22Rv1 (cell line): ENCODE data around the gene CFAP70.

Experiments used
- ZFX ChIP-seq: fragments of 450-650 bp; IDR thresholded peaks from 2 replicates; pipeline ENCODE4 v1.6.1; 2017; ENCODE audit warnings: antibody characterized with exemption, borderline replicate concordance
- TF ChIP-seq, protein P1 (sequence below): fragments of 450-650 bp; IDR thresholded peaks from 2 replicates; pipeline ENCODE4 v1.5.1; 2017; ENCODE audit warnings: mild to moderate bottlenecking

DNA sequence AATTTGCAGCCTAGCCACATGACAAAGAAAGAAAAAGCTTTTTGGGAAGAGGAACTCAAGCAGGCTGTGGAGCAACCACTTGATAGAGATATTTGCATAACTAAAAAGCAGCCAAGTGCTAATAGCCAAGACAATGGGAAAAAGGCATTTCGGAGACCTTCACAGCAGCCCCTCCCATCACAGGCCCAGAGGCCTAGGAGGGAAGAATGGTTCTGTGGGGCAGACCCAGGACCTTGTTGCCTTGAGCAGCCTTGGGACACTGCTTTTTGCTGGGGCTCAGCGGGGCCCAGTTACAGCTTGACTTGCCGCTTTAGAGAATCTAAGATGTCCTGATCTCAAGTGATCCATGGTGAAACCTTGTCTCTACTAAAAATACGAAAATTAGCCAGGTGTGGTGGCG lies 152.3 kb downstream of the CFAP70 start:
- TF ChIP-seq, protein P1, sequence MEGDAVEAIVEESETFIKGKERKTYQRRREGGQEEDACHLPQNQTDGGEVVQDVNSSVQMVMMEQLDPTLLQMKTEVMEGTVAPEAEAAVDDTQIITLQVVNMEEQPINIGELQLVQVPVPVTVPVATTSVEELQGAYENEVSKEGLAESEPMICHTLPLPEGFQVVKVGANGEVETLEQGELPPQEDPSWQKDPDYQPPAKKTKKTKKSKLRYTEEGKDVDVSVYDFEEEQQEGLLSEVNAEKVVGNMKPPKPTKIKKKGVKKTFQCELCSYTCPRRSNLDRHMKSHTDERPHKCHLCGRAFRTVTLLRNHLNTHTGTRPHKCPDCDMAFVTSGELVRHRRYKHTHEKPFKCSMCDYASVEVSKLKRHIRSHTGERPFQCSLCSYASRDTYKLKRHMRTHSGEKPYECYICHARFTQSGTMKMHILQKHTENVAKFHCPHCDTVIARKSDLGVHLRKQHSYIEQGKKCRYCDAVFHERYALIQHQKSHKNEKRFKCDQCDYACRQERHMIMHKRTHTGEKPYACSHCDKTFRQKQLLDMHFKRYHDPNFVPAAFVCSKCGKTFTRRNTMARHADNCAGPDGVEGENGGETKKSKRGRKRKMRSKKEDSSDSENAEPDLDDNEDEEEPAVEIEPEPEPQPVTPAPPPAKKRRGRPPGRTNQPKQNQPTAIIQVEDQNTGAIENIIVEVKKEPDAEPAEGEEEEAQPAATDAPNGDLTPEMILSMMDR: no peak
- no peak for TF ChIP-seq ZFX
